Measurements from ENCODE around the gene EGFR. TPM values are rescaled to one million over a fixed set of nuclear protein-coding genes. Genes with fewer than 3 reads are reported as not detected.

EGFR gene
- total and polyA plus RNA-seq, 7 donors, result 3.6 to 39.7 (median 14.1) TPM

DNA sequence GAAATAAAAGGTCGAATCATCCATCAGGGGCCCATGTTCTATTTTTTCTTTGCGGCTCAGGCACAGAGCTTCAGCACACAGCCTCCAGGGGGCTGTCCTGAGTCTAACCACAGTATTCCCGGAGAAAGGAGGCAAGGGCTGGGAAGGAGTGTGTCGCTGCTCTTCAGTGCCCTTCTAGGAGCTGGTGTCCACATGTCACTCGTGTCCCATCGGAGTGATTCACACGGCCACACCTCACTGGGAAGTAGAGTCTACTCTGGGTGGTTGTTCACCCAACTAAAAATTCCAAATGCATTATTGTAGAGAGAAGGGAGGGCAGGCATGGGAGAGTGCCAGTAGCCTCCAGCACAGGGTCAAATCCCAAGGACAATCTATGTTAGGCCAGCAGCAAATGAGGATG lies 231.5 kb downstream of the EGFR start:
- DNase-seq (no peak), ATAC-seq (no peak)
- Histone ChIP-seq H3K27me3 (ENCODE audit: insufficient read depth in 3 of 3, low read length in 2 of 3) (peaks cover 0 to 3% (median 0%) of the 10 kb centered on the region in 3 donors), H3K4me1 (no peaks in the 10 kb centered on the region), H3K36me3 (ENCODE audit: insufficient read depth in 1 of 2, low read depth in 1 of 2) (no peaks in the 10 kb centered on the region), H3K27ac (no peak overlapping the region), H3K4me3 (no peak overlapping the region), H3K9me3 (no peaks in the 10 kb centered on the region)
- TF ChIP-seq, protein P1, sequence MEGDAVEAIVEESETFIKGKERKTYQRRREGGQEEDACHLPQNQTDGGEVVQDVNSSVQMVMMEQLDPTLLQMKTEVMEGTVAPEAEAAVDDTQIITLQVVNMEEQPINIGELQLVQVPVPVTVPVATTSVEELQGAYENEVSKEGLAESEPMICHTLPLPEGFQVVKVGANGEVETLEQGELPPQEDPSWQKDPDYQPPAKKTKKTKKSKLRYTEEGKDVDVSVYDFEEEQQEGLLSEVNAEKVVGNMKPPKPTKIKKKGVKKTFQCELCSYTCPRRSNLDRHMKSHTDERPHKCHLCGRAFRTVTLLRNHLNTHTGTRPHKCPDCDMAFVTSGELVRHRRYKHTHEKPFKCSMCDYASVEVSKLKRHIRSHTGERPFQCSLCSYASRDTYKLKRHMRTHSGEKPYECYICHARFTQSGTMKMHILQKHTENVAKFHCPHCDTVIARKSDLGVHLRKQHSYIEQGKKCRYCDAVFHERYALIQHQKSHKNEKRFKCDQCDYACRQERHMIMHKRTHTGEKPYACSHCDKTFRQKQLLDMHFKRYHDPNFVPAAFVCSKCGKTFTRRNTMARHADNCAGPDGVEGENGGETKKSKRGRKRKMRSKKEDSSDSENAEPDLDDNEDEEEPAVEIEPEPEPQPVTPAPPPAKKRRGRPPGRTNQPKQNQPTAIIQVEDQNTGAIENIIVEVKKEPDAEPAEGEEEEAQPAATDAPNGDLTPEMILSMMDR (IDR thresholded peaks at IDR 0.05), result no peak
- intact Hi-C loops (cut with DNase I), result loop anchor here (5.0 to 10.0 kb wide), 4 partner anchors 58 to 386 kb away; partner anchors contain the start of gene EGFR (in 1 of the 2)
- WGBS, 3 donors, result 63 to 75% (median 73%) methylated on average over 7 of the region's 7 CpGs

- no peak overlapping the region for H3K27ac ChIP-seq
- H3K9me3 ChIP-seq, result no peaks in the 10 kb centered on the region
- H3K4me3 ChIP-seq, result no peak overlapping the region
- DNase-seq (no peak), ATAC-seq (no peak)
- intact Hi-C loops (cut with DNase I), result loop anchor here (5.0 to 10.0 kb wide), 4 partner anchors 59 to 387 kb away; partner anchors contain the start of gene EGFR (in 1 of the 2)
- H3K27me3 ChIP-seq (ENCODE audit: insufficient read depth in 3 of 3, low read length in 2 of 3), result peaks cover 0 to 3% (median 0%) of the 10 kb centered on the region in 3 donors
- TF ChIP-seq, protein P1 (IDR thresholded peaks at IDR 0.05), result no peak
- H3K4me1 ChIP-seq, result peaks cover 3% of the 10 kb centered on the region
- no peaks in the 10 kb centered on the region for H3K36me3 ChIP-seq (ENCODE audit: insufficient read depth in 1 of 2, low read depth in 1 of 2)
- WGBS, 3 donors, result 95 to 96% (median 95%) methylated on average over 3 of the region's 3 CpGs
These were observed 232.5 kb downstream of the EGFR start for GRCh38 chr7:55251313-55251712.

DNA sequence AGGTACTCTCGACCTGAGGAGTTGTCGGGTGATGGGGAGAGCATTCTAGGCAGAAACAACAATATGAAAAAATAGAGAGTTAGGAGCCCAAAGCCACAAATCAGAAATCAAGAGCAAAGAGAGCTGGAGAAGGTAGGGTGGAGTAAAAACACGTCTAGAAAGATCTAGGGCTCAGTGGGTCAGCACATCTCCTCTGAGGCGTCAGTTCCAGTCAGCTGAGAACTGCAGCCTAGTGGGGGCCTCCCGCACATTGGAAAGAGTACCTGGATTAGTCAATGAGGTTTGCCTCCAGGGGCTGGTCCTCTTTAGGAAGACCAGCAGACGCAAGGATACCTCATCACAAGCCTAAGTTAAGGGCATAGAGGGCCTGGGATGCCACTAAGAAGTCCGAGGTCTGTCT lies 233.1 kb downstream of the EGFR start:
- peaks cover 0 to 3% (median 0%) of the 10 kb centered on the region in 3 donors for H3K27me3 ChIP-seq (ENCODE audit: insufficient read depth in 3 of 3, low read length in 2 of 3)
- no peaks in the 10 kb centered on the region for H3K9me3 ChIP-seq
- no peak overlapping the region for H3K4me3 ChIP-seq
- intact Hi-C loops (cut with DNase I), result loop anchor here (5.0 to 10.0 kb wide), 4 partner anchors 60 to 387 kb away; partner anchors contain the start of gene EGFR (in 1 of the 2)
- H3K27ac ChIP-seq, result no peak overlapping the region
- peaks cover 3% of the 10 kb centered on the region for H3K4me1 ChIP-seq
- 93 to 97% (median 94%) methylated on average over 7 of the region's 7 CpGs for WGBS, 3 donors
- H3K36me3 ChIP-seq (ENCODE audit: insufficient read depth in 1 of 2, low read depth in 1 of 2), result no peaks in the 10 kb centered on the region
- DNase-seq, result no peak
- ATAC-seq, result no peak
- TF ChIP-seq, protein P1 (IDR thresholded peaks at IDR 0.05), result no peak

- peaks cover 3% of the 10 kb centered on the region for H3K4me1 ChIP-seq
- TF ChIP-seq, protein P1 (IDR thresholded peaks at IDR 0.05), result no peak
- H3K27me3 ChIP-seq (ENCODE audit: insufficient read depth in 3 of 3, low read length in 2 of 3), result peaks cover 0 to 3% (median 0%) of the 10 kb centered on the region in 3 donors
- intact Hi-C loops (cut with DNase I), result loop anchor here (5.0 to 10.0 kb wide), 4 partner anchors 60 to 388 kb away; partner anchors contain the start of gene EGFR (in 1 of the 2)
- no peak overlapping the region for H3K4me3 ChIP-seq
- no peak for DNase-seq
- ATAC-seq, result no peak
- H3K27ac ChIP-seq, result no peak overlapping the region
- no peaks in the 10 kb centered on the region for H3K9me3 ChIP-seq
- H3K36me3 ChIP-seq (ENCODE audit: insufficient read depth in 1 of 2, low read depth in 1 of 2), result no peaks in the 10 kb centered on the region
These were observed 233.6 kb downstream of the EGFR start for GRCh38 chr7:55252386-55252785.

DNA sequence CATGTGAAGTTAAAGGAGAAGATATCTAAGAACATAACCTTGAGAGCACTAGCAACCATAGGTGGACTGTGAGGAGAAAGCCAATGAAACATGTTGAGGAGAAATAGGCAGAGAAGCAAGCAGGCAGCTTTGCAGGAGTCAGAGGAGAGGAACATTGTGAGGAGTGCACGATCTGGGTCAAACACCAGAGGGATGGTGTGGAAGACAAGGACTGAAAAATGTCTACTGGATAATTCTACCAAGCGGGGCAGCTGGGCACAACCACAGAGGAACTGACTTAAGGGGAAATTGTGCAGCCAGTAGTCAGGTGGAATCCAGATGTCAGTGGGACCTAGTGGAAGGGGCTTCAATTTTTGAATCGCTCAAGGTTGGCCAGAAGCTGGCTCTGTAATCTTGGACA lies 234.4 kb downstream of the EGFR start:
- H3K27me3 ChIP-seq (ENCODE audit: insufficient read depth in 3 of 3, low read length in 2 of 3), result peaks cover 0 to 3% (median 0%) of the 10 kb centered on the region in 3 donors
- H3K27ac ChIP-seq, result no peak overlapping the region
- WGBS, 3 donors, result 92 to 97% (median 95%) methylated on average over 3 of the region's 3 CpGs
- H3K9me3 ChIP-seq, result no peaks in the 10 kb centered on the region
- H3K4me1 ChIP-seq, result peaks cover 3% of the 10 kb centered on the region
- ATAC-seq, result no peak
- H3K4me3 ChIP-seq, result no peak overlapping the region
- DNase-seq, result no peak
- TF ChIP-seq, protein P1 (IDR thresholded peaks at IDR 0.05), result no peak
- intact Hi-C loops (cut with DNase I), result loop anchor here (5.0 to 10.0 kb wide), 4 partner anchors 61 to 388 kb away; partner anchors contain the start of gene EGFR (in 1 of the 2)
- H3K36me3 ChIP-seq (ENCODE audit: insufficient read depth in 1 of 2, low read depth in 1 of 2), result no peaks in the 10 kb centered on the region
